ENCODE measurements around the gene TCF15. TPM values are rescaled to one million over a fixed set of nuclear protein-coding genes. Genes with fewer than 3 reads are reported as not detected.

TCF15 gene
- total and polyA plus RNA-seq, 4 donors = not detected

DNA sequence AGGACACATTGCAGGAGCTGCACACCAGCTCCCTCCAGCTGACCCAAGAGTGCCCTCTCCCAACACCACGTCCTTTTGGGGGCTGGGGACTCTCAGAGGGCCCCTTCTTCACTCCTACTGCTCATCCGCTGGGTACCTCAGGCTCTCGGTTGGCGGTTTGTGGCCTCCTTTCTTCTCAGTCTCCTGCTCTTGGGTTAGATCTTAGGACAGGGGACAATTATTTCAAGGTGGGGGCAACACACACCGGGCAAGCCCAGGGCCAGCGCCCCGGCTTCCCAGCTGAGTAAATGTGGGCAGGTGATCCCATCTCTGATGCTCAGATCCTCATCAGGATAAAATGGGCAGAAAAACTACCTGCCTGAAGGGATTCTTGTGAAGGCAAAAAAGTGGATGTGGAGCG, 1.1 kb downstream of the TCF15 start:
- 68% methylated on average over 8 of the region's 8 CpGs for WGBS
- no peak overlapping the region for H3K27ac ChIP-seq (ENCODE audit: low read depth in 1 of 2, low read length in 2 of 2)
- no peak for DNase-seq (ENCODE audit: low spot score)
- H3K4me3 ChIP-seq (ENCODE audit: low read depth in 1 of 3, low read length in 3 of 3) = no peak overlapping the region
- no peaks in the 10 kb centered on the region for H3K36me3 ChIP-seq (ENCODE audit: control insufficient read depth in 4 of 4, insufficient read depth in 3 of 4, low read depth in 1 of 4, low read length in 3 of 4)
- no peaks in the 10 kb centered on the region for H3K9me3 ChIP-seq (ENCODE audit: control insufficient read depth in 4 of 4, low read length in 3 of 4)
- peaks cover 0 to 3% (median 1%) of the 10 kb centered on the region in 4 donors for H3K4me1 ChIP-seq (ENCODE audit: control insufficient read depth in 4 of 4, insufficient read depth in 4 of 4, low read length in 3 of 4)
- no peak overlapping the region for H3K9ac ChIP-seq (ENCODE audit: low read depth in 1 of 2, low read length in 2 of 2)
- TF ChIP-seq CTCF (IDR thresholded peaks at IDR 0.05; ENCODE audit: low read depth, low read length, missing input control) = no peak
- no peak for TF ChIP-seq TAF1 (conservative IDR thresholded peaks at IDR 0.05)
- TF ChIP-seq FOXA1 (IDR thresholded peaks at IDR 0.05) = no peak
- no peak for TF ChIP-seq HNF4G (IDR thresholded peaks at IDR 0.05)
- TF ChIP-seq, protein P1, sequence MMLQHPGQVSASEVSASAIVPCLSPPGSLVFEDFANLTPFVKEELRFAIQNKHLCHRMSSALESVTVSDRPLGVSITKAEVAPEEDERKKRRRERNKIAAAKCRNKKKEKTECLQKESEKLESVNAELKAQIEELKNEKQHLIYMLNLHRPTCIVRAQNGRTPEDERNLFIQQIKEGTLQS (IDR thresholded peaks at IDR 0.05) = no peak
- TF ChIP-seq GABPA (IDR thresholded peaks at IDR 0.05 in 1 of 2, conservative IDR thresholded peaks at IDR 0.05 in 1 of 2) = no peak
- peaks cover 0 to 13% (median 9%) of the 10 kb centered on the region in 4 donors for H3K27me3 ChIP-seq (ENCODE audit: control insufficient read depth in 4 of 4, insufficient read depth in 4 of 4, low read length in 3 of 4)

GRCh38 chr20:607476-607875, 2.6 kb downstream of the TCF15 start:
- 88% methylated on average over 6 of the region's 6 CpGs for WGBS
- Histone ChIP-seq H3K27me3 (ENCODE audit: control insufficient read depth in 4 of 4, insufficient read depth in 4 of 4, low read length in 3 of 4) (peaks cover 0 to 12% (median 8%) of the 10 kb centered on the region in 4 donors), H3K27ac (ENCODE audit: low read depth in 1 of 2, low read length in 2 of 2) (no peak overlapping the region), H3K9me3 (ENCODE audit: control insufficient read depth in 4 of 4, low read length in 3 of 4) (no peaks in the 10 kb centered on the region), H3K4me1 (ENCODE audit: control insufficient read depth in 4 of 4, insufficient read depth in 4 of 4, low read length in 3 of 4) (peaks cover 0 to 3% (median 1%) of the 10 kb centered on the region in 4 donors), H3K4me3 (ENCODE audit: low read depth in 1 of 3, low read length in 3 of 3) (no peak overlapping the region), H3K9ac (ENCODE audit: low read depth in 1 of 2, low read length in 2 of 2) (no peak overlapping the region), H3K36me3 (ENCODE audit: control insufficient read depth in 4 of 4, insufficient read depth in 3 of 4, low read depth in 1 of 4, low read length in 3 of 4) (no peaks in the 10 kb centered on the region)
- DNase-seq (ENCODE audit: low spot score) = no peak
- TF ChIP-seq RAD21 (IDR thresholded peaks at IDR 0.05) = no peak
- TF ChIP-seq MAX (IDR thresholded peaks at IDR 0.05) = no peak
- no peak for TF ChIP-seq FOXA2 (IDR thresholded peaks at IDR 0.05)
- no peak for TF ChIP-seq FOXA1 (IDR thresholded peaks at IDR 0.05)
- TF ChIP-seq, protein P1 (IDR thresholded peaks at IDR 0.05) = no peak
- no peak for TF ChIP-seq ZBTB33 (IDR thresholded peaks at IDR 0.05)
- TF ChIP-seq EGR1 (IDR thresholded peaks at IDR 0.05; ENCODE audit: low read depth in 2 of 2) = no peak
- TF ChIP-seq SP1 (IDR thresholded peaks at IDR 0.05) = no peak

DNA sequence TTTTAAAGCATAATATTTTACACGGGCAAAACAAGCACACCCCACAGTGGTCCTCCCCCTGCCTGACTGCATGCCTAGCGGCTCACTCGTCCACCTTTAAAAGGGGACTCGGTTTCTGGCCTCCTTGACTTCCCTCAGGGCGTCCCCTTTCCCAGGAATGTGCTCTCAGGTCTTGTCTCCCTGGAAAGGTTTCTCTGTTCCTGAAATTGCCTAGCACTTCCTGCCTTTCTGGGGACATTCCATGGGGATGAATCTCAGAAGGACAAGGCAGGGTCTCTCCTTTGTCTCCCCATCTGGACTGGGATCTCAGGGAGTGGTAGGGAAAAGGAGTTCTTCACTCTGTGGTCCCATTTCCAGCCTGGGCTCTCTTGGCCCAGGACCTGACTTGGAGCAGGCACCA, 4.9 kb downstream of the TCF15 start:
- Histone ChIP-seq H3K36me3 (ENCODE audit: control insufficient read depth in 4 of 4, insufficient read depth in 3 of 4, low read depth in 1 of 4, low read length in 3 of 4) (no peaks in the 10 kb centered on the region), H3K27me3 (ENCODE audit: control insufficient read depth in 4 of 4, insufficient read depth in 4 of 4, low read length in 3 of 4) (peaks cover 0 to 6% (median 0%) of the 10 kb centered on the region in 4 donors), H3K9ac (ENCODE audit: low read depth in 1 of 2, low read length in 2 of 2) (no peak overlapping the region), H3K4me1 (ENCODE audit: control insufficient read depth in 4 of 4, insufficient read depth in 4 of 4, low read length in 3 of 4) (peaks cover 0 to 2% (median 0%) of the 10 kb centered on the region in 4 donors), H3K9me3 (ENCODE audit: control insufficient read depth in 4 of 4, low read length in 3 of 4) (no peaks in the 10 kb centered on the region), H3K27ac (ENCODE audit: low read depth in 1 of 2, low read length in 2 of 2) (no peak overlapping the region), H3K4me3 (ENCODE audit: low read depth in 1 of 3, low read length in 3 of 3) (no peak overlapping the region)
- no peak for DNase-seq (ENCODE audit: low spot score)
- WGBS = 65% methylated on average over 5 of the region's 5 CpGs
- TF ChIP-seq NR2F2 (IDR thresholded peaks at IDR 0.05) = no peak
